SW 1271 (cell line): ENCODE data around the gene NDUFAF4.

Source experiments
- DNase-seq, 2 experiments: peaks; one replicate each; lab custom pipeline; 2025; lab: John Stamatoyannopoulos, UW

Gene NDUFAF4

DNA sequence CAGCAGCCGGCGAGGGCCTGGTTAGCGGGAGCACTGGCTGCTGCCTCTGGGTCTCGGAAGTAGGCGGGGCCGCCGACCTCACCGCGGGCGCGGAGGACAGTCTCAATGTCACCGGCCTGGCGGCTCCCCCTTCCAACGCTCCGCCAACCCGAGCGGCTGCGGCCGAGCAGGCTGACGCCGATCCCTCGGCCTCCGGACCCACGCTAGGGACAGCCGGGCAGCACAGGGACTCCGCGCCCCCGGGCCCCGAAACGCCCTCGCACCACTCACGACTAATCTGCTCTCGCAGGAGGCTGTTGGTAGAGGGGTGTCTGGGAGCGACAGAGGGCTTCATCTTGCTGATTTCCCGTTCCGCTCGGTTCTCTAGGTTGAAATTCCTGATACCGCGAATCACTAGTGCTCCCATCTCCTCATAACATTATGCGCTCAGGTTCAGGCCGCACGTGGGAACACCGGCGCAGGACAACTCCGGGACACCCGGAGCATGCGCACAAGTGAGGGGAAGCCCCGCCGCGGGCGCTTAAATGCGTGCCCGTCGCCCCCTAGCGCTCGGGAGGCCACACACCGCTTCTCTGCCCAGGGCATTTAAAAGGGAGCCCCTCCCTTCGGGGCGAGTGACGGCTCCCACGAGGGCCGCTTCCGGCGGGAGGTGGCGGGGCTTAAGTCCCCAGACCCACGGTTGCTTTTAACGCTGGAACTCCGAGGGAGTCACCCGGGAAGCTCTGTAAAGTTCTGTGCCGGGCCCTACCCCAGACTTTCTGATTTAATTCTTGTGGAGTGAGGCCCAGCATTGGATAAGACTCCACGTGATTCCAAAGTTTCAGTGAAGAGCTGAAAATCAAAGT lies at the start of gene NDUFAF4:
Gene NDUFAF4, minus strand, starts transcription at position 496 of the 845 bp plus-strand sequence. Its CDS starts 90 bp downstream, at position 406.
- DNase-seq = peak; percentile 78 to 89

GRCh38 chr6:96947055-96947454 lies 49.4 kb upstream of the NDUFAF4 start:
- DNase-seq = no peak

- DNase-seq = no peak
Measured at GRCh38 chr6:96943555-96944215, 46.0 kb upstream of the NDUFAF4 start.

DNA sequence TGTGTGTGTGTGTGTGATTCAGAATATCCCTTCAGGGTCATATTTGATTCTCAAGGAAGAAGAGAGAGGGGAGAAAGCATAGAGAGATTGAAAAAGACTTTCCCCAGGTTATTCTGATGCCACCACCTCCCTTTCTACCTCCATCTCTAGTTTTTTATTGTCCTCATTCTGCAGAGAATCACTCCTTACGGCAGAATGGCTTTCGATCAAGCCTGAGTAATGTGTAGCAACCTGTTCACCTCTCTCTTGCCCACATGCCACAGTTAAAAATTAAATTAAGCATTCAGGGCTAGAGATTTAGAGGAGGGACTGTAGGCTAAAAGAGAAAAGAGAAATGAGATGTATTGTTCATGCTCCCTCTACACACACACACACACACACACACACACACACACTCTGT lies 45.0 kb upstream of the NDUFAF4 start:
- no peak for DNase-seq

GRCh38 chr6:96940322-96940721 lies 42.6 kb upstream of the NDUFAF4 start:
- DNase-seq = no peak

DNA sequence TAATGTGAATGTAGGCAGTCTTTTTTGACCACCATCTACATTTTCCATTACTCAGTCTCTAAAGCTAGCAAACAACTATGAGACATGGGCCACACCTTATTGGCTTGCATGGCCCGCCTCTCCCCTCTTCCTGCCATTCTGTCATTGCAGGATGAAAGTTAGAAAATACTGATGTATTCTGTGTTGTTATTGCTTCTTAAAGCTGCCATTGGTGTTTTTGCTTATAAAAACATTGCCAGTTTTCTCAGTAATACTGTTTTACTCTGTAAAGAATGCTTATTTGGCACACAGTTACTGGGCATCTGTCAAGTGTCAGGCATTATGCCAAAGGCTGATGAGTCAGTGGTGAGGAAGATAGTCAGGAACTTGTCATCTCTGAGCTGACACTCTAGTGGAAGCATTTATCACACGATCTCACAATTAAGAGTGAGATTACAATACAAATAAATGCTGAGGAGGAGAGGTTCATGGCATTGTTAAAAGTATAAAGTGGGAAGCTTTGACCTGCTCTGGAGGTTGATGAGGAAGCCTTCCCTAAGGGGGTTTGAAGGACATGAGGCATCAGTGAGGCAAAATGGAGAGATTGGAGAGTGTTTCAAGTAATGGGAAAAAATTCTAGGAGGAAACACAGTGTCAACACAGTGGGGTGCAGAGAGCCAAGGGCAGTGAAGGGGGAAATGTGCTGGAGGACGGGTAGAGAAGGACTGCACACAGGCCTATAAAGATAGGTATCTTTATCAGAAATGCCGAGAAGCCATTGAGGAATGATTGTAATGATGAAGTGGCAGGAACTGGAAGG lies 41.5 kb upstream of the NDUFAF4 start:
- DNase-seq = peak; percentile 26 to 61

GRCh38 chr6:96934087-96934486 lies 36.4 kb upstream of the NDUFAF4 start:
- no peak for DNase-seq

DNA sequence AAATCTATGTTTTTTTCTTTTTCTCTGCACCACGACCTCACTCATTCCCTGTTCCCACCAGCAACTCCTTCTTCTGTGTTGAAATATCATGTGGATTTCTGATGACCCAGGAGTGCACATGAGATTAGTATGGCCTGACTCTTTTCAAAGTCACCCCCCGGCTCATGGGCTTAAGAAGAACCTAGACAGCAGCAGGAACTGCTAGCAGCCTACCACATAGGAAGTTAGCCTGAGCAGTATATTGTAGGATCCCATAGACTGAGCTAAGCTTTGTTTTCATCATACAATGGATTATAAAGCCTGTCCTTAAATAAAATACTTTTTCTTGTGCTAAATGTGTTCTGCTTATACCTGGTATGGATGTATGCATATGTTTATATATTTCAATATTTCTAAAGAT lies 33.5 kb upstream of the NDUFAF4 start:
- no peak for DNase-seq

DNA sequence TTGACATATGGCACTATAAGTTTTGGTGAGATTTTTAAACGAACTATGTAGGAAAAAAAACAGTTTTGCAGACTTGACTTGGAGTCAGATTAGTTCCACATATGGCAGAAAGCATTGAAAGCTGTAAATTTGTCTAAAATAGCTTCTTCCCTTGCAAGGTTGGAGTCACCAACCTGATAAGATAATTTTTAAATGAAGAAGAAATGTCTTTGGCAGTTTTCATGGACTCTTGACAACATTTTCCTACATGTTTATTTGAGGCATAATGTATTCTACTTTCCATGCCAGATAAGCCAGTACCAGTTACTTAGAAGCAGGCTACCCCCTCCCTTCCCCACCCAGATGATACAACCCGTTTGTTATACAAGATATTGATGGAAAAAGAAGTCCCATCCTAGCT lies 32.0 kb upstream of the NDUFAF4 start:
- no peak for DNase-seq

DNA sequence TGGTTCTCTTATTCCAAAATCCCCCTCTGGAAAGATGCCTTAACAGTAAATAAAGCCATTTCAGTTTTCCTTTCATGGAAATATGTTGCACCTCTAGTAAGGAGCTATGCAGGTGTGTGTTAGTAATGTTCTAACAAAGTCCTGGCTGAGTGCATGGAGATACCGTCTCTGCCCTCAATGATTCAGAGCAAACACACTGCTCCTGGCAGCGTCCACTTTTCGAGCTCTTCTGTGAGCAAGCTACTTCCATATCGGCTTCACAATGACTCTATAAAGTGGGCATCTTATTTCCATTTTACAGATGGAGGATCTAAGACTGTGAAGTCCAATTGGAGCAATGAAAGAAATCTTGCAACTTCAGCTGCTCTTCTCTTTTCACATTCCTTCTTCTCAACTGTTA lies 30.0 kb upstream of the NDUFAF4 start:
- no peak for DNase-seq

DNA sequence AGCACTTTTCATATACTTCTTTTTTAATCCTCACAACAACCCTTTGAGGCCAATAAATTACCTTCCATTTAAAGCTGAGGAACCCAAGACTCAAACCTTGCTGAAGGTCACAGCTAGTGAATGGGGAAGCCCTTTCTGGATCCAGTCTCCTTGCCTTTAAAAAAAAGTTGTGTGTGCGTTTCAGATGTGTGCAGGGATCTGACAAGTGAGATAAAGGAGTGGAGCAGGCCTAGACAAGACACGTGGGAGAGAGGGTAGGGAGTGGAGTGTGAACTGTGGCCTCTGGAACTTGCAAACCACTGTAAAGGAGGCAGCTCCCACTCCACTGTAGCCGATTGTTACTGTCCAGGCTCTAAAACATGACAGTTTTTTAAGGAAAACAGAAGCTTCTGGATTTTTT lies 28.7 kb upstream of the NDUFAF4 start:
- DNase-seq = no peak

DNA sequence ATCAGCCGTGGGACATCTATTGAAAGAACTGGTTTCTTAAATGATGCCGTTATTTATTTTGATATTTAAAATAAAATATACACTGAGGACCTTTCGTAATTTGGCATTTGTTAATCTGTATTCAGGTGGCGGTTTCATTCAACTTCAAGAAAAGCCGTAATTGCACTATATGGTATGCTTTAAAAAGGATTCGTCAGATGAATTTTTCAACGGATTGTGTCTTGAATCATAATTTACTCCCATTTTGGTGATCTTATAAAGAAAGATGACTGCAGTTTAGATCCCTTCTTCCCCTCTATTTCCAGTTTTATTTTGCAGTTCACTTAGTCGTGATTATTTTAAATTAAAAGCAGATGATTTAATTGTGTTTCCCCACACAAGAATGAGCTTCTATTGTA lies 27.6 kb upstream of the NDUFAF4 start:
- no peak for DNase-seq

DNA sequence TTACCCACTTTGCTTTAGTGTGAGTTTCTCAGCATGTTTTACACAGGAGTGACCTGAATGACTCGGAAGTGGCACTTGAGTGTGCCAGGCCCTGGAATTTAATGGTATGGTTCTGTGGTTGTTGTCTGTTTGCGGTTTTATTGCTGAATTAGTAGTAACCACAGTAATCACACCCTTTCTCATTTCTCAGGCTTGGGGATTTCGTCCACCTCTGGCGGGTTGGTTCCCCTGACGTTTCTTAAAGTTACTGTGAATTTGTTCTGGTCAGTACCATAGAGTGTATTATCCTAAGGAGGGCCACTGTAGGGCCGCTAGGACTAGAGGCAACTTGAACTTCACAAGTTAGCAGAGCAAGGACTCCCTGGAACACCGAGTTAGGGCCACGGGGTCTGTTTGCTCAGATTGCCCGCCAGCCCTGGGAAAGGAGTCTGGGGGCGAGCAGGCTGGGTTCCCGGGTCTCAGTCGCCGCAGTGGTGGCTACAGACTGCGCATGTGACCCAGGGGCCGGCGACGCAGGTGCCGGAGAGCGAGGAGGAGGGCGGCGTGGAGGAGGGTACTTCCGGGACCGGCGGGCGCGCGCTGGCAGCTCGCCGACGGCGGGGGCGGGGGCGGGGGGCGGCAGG lies 26.3 kb upstream of the NDUFAF4 start:
- DNase-seq = peak in 1 of 2 experiments; percentile 66

GRCh38 chr6:96923400-96923799 lies 25.7 kb upstream of the NDUFAF4 start:
- no peak for DNase-seq

DNA sequence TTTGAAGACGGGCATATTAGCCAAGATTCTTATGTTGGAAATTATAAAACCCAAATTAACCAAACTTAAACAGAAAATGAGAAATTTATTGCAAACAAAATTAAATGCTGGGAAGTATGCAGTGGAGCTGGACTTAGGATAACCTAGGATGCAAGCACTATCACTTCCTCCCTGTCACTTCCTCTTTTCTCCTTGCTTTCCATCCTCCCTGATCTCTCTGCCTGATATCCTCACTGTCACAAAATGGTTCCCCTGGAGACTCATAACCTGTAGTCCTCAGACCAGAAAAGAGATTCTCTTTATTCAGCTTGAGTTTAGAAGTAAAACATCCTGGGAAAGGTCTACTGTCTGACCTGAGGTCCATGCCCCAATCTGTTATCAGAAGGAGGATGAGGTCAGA lies 19.4 kb upstream of the NDUFAF4 start:
- no peak for DNase-seq

- no peak for DNase-seq
Measured at GRCh38 chr6:96913621-96914020, 15.9 kb upstream of the NDUFAF4 start.

DNA sequence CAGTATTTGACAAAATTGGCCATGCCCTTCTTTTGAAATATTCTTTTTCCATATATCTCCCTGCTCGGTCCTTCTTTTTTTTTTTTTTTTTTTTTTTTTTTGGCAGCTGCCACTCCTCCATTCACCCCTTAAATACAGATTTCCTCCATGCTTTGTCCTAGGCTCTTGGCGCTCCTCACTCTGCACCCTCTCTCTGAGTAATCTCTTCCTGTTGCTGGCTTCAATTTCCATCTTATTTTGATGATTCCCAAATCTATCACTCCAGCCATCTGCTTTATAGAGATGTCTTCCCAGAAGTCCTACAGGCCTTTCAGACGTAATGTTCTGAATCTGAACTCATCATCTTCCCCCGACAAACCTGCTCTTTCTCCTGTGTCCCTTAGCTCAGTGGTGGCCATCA lies 14.1 kb upstream of the NDUFAF4 start:
- DNase-seq = no peak

DNA sequence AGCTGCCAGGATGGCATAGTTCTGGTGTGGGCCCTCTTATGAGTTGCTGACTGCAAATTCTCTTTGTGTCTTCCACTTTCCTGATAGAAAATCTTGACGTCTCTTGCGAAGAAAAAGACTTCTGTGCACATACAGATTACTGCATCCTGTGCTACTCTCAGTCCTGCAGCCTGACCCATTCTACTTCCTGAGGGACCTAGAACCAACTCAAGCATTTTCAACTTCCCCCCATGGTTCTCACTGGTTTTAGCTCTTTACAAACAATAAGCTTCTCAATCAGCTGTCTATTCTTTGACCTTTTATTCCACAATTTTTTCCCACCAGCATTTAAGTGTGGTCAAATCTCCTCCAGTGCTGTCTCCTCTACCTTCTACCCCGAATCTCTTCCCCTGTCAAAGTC lies 13.5 kb upstream of the NDUFAF4 start:
- no peak for DNase-seq

GRCh38 chr6:96909811-96910210 lies 12.1 kb upstream of the NDUFAF4 start:
- no peak for DNase-seq

GRCh38 chr6:96907498-96907897 lies 9.8 kb upstream of the NDUFAF4 start:
- DNase-seq = no peak

GRCh38 chr6:96900873-96901272 lies 3.2 kb upstream of the NDUFAF4 start:
- no peak for DNase-seq

- no peak for DNase-seq
Measured at GRCh38 chr6:96899451-96899998, 1.8 kb upstream of the NDUFAF4 start.
